ENCODE measurements around the gene LGALS3.
A peak's percentile ranks its signal among the peaks of the same experiment; 100 is the strongest.

LGALS3 gene

GRCh38 chr14:55133416-55133815, 4.4 kb downstream of the LGALS3 start:
- DNase-seq, result no peak

- DNase-seq, result no peak
These were observed 7.2 kb downstream of the LGALS3 start for GRCh38 chr14:55136241-55136640.

GRCh38 chr14:55136885-55137786, 8.1 kb downstream of the LGALS3 start:
- no peak for DNase-seq

- no peak for DNase-seq
These were observed 9.0 kb downstream of the LGALS3 start for GRCh38 chr14:55138091-55138490.

- no peak for DNase-seq
These were observed 10.1 kb downstream of the LGALS3 start for GRCh38 chr14:55139141-55139540.

GRCh38 chr14:55139696-55140509, 10.9 kb downstream of the LGALS3 start:
- DNase-seq, result no peak

- no peak for DNase-seq
These were observed 12.8 kb downstream of the LGALS3 start for GRCh38 chr14:55141825-55142224.

GRCh38 chr14:55142466-55142865, 13.4 kb downstream of the LGALS3 start:
- peak; percentile 75 for DNase-seq

- DNase-seq, result no peak
These were observed 17.4 kb downstream of the LGALS3 start for GRCh38 chr14:55146425-55146824.

- no peak for DNase-seq
These were observed 22.5 kb downstream of the LGALS3 start for GRCh38 chr14:55151601-55152000.

- no peak for DNase-seq
These were observed 23.2 kb downstream of the LGALS3 start for GRCh38 chr14:55152052-55152753.

GRCh38 chr14:55153951-55154350, 24.9 kb downstream of the LGALS3 start:
- no peak for DNase-seq

- no peak for DNase-seq
These were observed 28.0 kb downstream of the LGALS3 start for GRCh38 chr14:55157080-55157479.

- no peak for DNase-seq
These were observed 29.4 kb downstream of the LGALS3 start for GRCh38 chr14:55158412-55158811.

GRCh38 chr14:55160989-55161388, 31.9 kb downstream of the LGALS3 start:
- DNase-seq, result peak; percentile 24

GRCh38 chr14:55170526-55170925, 41.5 kb downstream of the LGALS3 start:
- DNase-seq, result no peak

GRCh38 chr14:55180006-55180405, 51.0 kb downstream of the LGALS3 start:
- DNase-seq, result no peak

- DNase-seq, result no peak
These were observed 51.4 kb downstream of the LGALS3 start for GRCh38 chr14:55180434-55180833.

GRCh38 chr14:55188686-55189295, 59.7 kb downstream of the LGALS3 start:
- DNase-seq, result no peak

GRCh38 chr14:55190906-55191202, 61.8 kb downstream of the LGALS3 start:
- DNase-seq, result no peak

- peak; percentile 98 for DNase-seq
These were observed 62.4 kb downstream of the LGALS3 start, which contains the start of gene DLGAP5 for GRCh38 chr14:55191203-55192053. TSS of gene DLGAP5 (minus strand) at chr14:55191585. CDS start at chr14:55189179, 2,406 bp downstream.

GRCh38 chr14:55192054-55192621, 63.1 kb downstream of the LGALS3 start:
- peak; percentile 26 for DNase-seq

Measured in NCI-H2227 treated with DMSO at 0.1 percent for 48 hours (cell line).